Measurements from ENCODE around the gene ARHGAP23.

Gene ARHGAP23

DNA sequence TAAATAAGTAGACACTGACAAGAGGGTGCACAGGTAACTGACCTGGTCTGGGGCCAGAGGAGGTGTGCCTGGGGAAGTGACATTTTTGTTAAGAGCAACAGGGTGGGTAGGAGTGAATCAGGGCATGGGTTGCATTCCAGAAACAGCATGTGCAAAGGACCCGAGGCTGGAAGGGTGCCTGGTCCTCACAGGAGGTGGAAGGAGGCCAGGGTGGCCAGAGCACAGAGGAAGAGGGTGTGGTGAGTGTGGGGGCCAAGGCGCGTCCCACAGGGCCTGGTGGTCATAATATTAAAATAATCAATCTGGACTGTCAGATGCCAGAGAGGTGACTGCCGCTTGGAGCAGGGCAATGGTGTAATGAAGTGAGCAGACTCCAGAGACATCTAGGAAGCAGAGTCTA lies 14.3 kb downstream of the ARHGAP23 start:
- no peak for DNase-seq

DNA sequence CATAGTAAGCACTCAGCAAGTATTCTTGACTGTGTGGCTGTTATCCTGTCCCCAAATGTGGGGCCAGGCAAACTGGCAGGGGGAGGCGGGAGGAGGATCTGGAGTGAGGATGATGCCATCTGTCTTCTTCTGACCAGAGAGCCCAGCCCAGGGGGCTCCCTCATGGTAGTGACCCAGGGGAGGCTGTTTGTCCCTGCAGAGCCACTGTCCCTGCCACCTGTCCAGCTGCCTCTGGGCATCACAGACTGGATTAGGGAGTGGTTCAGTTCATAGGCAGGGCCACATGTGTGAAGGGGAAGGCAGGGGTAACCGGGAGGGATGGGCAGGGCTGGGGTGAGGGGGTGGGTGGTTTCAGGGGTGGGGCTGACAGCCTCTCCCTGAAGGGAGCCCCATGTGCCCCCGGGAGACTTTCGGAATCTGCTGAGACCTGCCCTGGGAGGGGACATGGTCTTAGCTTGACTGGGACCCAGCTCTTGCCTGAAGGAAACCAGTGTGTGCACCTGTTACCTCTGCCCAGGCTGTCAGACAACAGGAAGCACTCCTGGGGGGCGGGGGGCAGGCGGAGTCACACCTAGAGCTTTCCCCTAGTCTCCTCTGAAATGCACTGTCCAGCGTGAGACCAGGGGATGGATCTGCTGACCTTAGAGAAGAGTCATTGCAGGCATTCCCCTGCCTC lies 15.2 kb downstream of the ARHGAP23 start:
- no peak for DNase-seq

DNA sequence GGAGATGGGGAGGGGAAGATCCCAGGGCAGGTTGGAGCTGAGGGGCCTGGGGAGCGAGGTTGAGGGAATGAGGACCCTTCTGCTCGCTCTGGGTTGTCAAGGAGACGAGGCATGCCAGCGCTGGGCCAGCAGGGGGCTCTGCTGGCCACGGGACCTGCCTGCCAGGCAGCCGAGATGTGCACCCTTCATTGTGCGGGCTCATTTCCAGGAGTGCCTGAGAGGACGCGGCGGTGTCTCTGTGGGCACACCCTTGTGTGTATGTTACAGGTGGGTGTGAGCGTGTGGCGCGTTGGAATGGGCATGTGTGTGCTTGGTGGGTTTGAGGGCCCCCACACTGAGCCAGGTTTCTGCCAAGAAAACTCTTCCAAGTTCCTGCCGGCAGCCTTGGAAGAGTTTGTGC lies 15.9 kb downstream of the ARHGAP23 start:
- no peak for DNase-seq

DNA sequence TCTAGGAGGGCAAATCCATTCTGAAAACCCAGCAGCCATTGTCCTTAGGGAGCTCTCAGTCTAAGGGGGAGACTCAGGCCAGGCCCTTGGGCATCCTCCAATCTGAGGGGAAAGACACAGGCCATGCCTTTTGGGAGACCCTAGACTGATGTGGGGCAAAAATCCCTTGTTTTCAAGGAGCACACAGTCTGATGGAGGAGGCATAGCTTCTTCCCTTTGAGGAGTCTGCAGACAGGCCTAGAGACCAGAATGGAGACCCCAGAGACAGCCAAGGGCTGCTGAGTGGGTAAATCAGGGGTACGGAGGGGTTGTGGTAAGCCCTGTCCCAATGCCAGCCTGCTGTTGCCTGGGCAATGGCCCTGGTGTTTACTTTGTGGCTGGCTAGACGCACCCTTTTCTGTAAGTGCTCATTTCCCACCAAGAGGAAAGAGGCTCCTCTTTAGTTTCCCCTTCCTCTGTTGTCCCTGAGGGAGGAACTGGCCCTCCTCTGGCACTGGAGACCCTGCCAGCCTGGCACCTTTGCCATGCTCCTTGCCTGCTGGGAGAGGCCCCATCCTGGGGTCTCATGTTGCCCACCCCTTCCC lies 19.3 kb downstream of the ARHGAP23 start:
- no peak for DNase-seq

DNA sequence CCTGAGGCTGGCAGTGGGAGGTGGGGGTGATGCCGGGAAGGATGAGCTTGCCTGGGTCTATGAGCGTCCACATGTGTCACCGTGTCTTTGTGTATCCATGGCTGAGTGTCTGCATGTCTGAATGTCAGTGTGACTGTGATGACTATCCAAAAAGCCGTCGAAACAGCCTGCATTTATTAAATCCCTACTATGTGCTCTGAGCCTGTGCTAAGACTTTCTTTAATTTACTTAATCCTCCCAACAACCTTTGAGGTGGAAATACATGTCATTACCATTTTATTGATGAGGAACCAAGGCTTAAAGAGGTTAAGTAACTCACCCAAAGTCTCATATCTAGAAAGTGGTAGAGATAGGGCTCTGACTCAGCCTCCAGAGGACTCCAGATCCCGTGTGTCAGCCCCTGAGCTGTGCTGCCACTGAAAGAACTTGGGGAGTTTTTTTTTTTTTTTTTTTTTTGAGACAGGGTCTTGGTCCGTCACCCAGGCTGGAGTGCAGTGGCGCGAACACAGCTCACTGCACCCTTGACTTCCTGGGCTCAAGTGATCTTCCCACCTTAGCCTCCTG lies 20.0 kb downstream of the ARHGAP23 start:
- no peak for DNase-seq

DNA sequence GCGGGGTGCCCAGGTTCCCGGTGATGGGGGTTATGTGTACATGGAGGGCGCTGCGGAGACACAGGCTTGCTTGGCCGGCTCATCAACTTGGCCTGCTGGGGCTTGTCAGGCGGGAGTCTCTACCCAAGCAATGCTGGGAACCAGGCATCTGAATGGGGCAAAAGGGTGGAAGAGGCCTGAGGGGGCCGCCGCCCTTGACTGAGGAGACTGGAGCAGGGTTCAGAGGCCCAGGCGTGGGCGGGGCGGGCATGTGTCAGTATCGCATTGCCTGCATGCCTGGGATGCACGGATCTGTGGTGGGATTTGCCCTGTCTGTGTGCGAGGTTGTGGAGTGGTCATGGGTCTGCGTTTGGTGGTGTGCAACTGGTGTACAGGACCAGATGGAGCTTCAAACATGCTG lies 21.1 kb downstream of the ARHGAP23 start:
- DNase-seq, result no peak

DNA sequence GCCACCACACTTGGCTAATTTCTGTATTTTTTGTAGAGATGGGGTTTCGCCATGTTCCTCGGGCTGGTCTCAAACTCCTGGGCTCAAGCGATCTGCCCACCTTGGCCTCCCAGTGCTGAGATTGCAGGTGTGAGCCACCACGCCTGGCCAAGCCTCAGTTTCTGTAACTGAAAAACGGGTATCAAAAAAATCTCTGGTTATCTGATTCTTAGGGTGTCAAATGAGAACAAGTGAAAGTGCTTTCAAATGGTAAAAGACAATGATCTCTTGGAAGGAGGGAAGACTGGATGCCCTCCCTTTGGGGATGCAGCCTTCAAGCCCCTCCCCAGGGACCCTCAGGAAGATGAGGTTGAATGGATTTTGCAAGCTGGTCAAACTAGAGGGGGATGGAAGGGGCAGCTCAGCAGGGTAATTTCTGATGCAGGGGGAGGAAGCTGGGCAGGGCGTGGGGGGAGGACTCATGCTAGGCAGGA lies 22.3 kb downstream of the ARHGAP23 start:
- DNase-seq, result no peak

DNA sequence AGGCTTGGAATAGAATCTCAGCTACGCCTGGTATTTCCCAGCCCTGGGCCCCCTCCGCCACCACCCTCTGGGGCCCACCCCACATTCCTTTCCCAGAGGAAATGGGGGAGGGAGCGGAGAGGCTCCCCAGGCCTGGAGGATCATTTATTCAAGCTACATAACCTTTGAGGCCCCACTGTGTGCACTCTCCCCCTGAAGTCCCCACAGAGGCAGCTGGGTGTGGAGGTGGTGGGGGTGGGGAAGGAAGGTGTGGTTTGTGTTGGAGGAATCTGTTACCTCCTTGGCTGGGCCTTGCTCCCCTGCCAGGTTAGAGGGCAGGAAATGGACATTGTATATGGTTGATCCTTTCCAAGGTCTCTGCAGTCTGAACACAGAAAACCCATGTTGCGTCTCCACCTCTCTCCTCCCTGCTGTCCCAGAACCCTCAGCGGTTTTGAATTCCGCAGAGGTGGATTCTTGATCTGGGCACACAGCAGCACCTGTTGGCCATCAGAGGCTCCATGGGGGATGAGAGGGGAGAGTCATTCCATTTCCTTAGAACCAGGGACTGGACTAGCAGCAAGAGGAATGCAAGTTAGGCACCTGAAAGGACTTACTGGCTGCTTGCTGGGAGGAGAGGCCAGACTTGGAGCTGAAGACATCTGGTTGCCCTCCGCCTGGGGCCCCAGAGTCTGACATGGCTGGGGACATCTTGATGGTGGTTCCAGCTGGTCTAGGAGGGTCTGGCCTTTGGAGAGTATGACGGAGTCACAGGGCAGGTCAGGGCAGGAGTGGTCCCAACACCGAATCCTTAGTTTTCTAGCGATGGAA lies 23.0 kb downstream of the ARHGAP23 start:
- DNase-seq, result no peak

DNA sequence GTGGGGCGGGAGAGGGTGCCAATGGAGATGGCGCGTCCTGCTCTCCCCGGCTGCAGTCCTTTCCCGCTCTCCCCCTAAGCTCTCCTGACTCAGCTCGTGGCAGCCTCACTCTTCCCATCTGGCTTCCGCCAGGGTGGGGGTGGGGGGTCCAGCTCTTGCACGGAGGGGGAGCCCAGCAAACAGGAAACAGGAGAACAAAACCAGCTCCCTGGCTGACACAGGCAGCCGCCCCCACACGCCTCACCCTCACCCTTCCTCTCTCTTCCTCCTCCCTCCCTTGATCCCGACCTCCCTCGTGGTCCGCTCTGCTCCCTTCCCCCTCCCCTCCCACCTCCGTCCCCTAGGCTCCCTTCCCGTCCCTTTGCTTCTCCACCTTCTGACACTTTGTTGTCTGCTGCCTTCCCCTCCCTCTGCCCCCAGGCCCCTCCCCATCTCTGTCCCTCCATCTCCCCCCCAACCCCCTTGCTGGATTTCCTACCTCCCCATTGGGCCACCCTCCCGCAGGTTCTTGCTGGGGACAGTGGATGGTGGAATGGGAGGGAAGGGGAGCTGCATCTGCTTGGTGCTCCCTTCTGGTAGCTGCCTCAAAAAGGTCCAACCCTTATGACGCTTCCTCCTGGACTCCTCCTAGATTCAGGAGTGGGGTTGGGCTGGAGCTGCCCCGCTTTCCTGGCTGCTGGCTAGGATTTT lies 23.7 kb downstream of the ARHGAP23 start:
- no peak for DNase-seq

DNA sequence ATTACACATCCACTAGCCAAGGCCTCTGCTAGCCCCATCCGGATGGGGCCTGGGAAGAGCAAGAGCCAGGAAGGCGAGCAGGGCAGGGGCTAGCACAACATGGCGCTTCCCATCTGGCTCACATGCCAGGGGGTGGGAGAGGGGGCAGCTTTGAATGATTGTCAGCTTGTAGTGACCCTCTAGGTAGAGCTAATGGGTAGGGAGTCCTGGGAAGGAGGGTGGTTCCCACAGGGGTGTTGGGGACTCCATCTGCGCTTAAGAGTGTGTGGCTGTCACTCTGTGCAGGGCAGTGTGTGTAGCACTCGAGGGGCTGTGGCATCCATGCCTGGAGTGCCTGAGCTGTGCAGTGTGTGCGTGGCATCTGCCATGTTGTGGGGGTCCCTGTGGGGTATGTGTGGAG lies 24.5 kb downstream of the ARHGAP23 start:
- no peak for DNase-seq

DNA sequence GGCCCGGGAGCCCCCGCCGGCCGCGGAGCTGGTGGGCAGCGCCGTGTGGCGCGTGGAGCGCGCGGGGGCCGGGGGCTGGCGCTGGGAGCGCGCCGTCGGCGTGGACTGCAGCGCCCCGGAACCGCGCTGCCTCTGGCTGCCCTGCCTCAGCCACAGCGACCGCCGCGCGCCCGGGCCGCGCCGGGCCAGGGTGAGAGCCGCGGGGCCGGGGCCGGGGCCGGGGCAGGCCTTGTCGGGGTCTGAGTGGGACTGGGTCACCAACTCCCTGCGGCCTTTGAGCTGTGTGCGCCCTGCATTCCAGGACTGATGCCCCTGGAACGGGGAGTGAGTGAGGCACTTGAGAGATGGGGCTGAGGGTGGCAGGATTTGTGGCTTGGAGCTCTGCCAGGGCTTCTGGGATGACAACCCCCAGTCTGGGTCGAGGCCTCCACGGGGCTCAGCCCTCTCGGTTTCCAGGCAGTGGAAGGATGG lies 25.7 kb downstream of the ARHGAP23 start:
- DNase-seq, result no peak

DNA sequence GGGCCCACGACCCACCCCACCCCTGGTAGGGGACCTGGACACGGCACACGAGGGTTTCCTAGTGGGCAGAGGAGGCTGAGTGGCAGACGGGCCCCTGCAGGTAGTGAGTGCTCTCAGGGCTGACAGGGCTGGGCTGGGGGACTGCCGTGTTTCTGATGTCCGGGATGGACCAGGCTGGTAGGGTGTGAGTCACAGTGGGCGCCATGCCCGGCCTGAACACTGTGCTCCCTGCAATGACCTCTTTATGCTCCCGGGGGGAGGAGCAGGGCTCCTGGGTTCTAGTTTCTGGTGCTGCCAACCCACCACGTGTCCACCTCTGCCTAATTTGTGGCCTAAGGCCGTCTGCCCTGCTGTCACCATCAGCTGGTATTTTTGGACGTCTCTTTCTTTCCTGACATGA lies 26.3 kb downstream of the ARHGAP23 start:
- no peak for DNase-seq

DNA sequence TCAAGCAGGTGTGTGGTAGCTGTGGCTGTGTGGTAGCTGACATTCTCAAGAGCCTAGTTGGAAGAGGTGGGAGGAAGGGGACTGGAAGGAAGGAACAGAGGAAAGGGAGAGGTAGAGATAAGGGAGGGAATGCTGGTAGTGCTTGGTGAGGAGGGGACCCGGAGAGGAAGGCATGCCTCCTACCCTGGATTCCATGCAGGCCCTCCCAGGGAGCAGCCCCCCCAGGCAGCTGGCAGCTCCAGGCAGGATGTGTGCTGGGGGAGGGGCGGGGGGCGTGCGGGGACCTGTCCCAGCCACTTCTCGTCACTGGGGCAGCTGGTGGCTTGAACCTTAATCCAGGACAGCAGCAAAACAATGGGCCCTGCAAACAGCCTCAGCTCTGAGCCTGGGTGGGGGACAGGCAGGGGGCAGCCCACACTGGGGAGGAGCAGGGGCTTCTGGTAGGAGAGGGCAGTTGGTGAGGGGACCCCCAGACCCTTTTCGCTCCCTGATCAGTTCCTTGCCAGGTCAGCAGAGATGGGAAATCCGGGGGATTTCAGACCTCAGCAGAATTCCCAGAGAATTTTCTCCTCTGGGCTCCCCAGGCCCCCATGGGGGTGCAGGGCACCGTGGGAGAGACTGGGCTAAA lies 27.1 kb downstream of the ARHGAP23 start:
- DNase-seq, result no peak

DNA sequence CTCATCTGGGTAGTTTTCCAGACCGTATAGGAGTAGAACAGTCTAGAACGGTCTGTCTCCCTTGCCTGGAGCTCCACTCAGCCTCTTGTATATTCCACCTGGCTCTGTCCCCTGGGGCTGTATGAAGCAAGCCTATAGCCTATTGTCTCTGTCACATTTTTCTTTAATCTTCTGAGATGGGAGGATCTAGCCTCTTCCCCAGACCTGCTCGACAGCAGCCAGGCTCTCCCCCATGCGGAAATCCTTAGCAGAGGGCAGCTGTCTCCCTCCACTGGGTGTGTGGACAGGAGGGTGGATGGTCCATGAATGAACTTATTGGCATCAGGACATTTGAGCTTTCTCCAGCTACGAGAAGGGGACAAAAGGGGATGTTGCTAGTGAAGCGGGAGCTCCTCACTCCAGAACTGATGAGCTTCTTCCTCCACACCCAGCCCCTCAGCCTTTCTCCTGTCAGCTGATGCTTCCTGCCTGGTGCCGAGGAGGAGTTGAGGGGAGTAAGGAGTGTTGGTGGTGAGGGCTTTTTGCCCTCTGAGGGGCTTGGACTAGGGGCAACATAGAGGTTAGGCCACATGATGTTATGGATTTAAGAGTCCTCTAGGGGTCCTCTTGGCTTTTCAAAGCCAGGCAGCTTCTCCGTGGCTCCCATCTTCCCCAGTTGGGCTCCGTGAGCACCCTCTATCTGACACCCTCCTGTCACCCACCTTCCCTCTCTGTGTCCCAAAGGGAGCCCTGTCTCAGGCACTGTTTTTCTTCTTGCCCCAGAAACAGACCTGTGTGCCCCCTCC lies 28.0 kb downstream of the ARHGAP23 start:
- DNase-seq, result no peak

DNA sequence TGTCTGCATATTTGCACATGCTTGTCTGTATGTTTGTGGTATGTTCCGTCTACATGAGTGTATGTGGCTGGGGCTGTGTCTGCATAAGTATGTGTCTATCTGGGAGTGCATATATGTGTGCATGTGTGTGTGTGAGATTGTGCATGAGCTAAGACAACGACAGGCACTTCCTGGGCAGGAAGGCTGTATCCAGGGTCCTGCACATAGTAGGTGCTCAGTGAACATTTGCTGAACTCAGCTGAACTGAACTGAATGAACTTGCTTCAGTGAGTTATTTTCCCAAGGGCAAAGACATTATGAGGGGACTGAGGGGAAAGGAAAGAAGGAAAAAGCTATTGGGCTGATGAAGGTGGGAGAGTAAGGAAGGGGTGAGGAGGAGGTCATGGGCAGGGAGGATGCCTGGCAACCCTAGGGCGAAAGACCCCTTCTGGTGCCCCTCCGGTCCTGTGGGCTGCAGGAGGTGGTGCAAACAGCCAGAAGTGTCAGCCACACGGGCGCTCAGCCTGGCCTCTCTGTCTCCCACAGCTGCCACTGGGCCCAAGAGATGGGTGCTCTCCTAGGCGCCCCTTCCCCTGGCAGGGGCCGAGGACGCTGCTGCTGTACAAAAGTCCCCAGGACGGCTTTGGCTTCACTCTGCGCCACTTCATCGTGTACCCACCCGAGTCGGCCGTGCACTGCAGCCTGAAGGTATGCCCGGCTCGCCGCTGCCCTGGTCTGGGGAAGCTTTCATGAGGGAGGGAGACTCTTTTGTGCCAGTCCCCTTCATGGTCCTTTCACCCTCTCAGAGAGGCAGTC lies 29.5 kb downstream of the ARHGAP23 start:
- DNase-seq, result no peak

DNA sequence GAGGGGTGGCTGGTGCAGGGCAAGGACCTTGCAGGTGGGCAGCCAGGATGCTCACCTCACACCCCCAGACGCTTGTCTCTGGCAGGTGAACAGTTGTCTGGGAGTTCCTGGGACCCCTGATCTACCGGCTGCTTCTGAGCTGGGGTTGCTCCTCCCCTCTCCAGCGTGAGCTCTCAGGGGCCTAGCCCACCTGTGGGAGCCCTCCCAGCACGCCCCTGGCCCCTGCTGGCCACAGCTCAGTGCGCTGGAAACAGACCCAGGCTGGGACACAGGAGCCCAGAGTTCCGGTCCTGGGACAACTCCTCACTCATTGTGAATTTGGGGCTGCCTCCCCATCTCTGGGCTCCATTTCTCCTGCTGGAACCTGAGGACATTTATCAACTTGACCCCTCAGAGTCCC lies 30.3 kb downstream of the ARHGAP23 start:
- no peak for DNase-seq

DNA sequence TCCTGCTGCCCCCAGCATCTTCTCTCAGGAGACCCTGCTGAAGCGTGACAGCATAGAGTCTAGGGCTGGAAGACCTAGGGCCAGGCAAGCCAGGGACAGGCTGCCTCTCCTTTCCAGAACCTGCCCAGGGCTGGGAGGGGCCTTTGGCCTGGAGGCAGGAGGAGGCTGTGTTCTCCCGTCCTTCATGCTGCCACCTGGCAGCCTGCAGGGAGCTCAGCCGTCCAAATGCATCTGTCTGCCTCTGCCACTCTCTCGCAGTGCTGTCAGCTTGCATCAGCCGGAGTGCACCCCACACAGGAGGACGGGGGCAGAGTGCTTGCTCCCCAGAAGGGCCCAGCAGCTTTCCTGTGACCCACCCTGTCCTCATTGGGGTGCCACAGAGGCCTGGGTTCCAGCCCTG lies 31.3 kb downstream of the ARHGAP23 start:
- DNase-seq, result no peak

DNA sequence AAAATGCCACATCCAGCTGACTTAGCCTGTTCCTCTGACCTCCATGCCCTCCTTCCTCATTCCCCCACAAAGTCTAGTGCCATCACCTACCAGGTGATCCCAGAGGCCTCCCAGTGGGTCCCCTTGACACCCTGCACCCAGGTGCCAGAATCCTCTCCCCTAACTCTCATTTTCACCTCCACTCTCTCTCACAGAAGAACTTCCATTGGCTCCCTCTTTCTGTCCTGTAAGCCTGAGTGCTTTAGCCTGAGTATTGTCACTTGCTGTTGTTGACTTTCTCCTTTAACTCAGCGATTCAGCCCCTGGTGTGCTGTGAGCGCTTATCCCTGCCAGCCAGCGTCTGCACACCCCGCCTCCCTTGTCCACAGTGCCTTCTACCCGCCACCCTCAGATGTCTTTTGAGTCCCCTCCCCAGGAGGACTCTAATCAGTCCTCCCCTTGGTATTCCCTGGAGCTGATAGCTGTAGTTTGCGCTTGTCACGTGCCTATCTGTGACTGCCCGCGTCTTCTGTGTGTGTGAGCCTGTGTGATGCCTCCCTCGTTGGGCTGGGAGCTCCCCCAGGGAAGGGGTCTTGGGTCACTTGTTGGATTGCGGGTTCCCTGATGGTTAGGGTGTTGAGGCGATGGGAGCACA lies 31.9 kb downstream of the ARHGAP23 start:
- no peak for DNase-seq

DNA sequence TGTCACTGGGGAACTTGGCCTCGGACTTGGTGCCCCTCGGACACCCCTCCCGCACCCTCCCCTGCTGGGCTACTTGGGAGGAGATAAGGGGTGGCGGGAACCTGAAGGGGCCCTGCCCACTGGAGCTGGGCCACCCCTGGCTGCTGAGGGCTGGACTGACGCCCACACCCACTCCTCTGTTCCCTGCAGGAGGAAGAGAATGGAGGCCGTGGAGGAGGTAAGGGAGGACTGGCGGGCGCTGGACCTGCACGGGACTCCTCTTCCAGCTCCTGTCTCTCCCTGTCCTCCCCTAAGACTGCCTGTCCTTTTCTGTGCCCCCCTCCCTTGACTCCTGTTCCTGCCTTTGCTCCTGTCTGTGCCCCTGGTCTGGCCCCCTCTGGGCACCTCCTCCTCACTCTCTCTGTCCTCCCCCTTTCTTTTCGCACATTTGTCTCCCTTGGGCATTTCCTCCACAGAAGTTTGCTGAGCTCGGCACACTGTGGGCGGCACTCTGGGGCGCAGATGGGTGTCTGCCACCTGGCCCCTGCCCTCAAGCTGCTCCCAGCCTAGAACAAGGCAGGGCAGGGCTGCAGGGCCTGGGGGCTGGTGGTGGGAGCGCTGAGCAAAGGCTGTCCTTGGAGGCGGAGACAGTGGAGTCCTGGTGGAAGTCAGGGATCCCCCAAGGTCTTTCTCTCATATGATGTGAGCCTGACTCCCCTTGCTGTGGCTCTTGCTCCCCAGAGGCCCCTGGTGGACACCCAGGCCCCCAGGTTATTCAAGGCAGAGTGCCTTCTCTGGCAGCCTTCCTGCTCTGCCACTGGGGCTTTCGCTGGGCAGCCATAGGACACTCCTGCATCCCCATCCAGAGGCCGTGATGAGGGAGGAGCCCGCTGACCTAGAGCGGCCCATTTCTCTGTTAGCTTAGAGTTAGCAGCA lies 32.7 kb downstream of the ARHGAP23 start:
- no peak for DNase-seq

All from KG1 (cell line).